NCI-H2227 treated with DMSO at 0.1 percent for 48 hours (cell line): ENCODE measurements around the gene HOXA13.

Source experiments
- DNase-seq: peaks from one replicate; lab custom pipeline; 2025; lab: John Stamatoyannopoulos, UW

HOXA13 gene

GRCh38 chr7:27192546-27193334 is 7.2 kb downstream of the HOXA13 start:
- DNase-seq = no peak

GRCh38 chr7:27191833-27192545 is 7.9 kb downstream of the HOXA13 start:
- DNase-seq = no peak

- no peak for DNase-seq
Observed at GRCh38 chr7:27191161-27191731, 8.6 kb downstream of the HOXA13 start.

GRCh38 chr7:27189997-27190748 is 9.7 kb downstream of the HOXA13 start:
- no peak for DNase-seq

- DNase-seq = no peak
Observed at GRCh38 chr7:27189295-27189996, 10.4 kb downstream of the HOXA13 start.

- no peak for DNase-seq
Observed at GRCh38 chr7:27188386-27189294, 11.3 kb downstream of the HOXA13 start.

- DNase-seq = no peak
Observed at GRCh38 chr7:27187475-27188385, 12.2 kb downstream of the HOXA13 start.

- DNase-seq = no peak
Observed at GRCh38 chr7:27186668-27187474, 13.0 kb downstream of the HOXA13 start.

GRCh38 chr7:27185854-27186667 is 13.8 kb downstream of the HOXA13 start:
- no peak for DNase-seq

GRCh38 chr7:27185013-27185853 is 14.7 kb downstream of the HOXA13 start, which contains the start of gene HOXA11:
Gene HOXA11 (minus strand): TSS chr7:27185232. CDS start chr7:27185144, 88 bp downstream.
- no peak for DNase-seq

- DNase-seq = no peak
Observed at GRCh38 chr7:27184337-27185012, 15.4 kb downstream of the HOXA13 start.

- no peak for DNase-seq
Observed at GRCh38 chr7:27183682-27184336, 16.1 kb downstream of the HOXA13 start.

GRCh38 chr7:27182861-27183681 is 16.8 kb downstream of the HOXA13 start:
- DNase-seq = no peak

- no peak for DNase-seq
Observed at GRCh38 chr7:27182285-27182841, 17.5 kb downstream of the HOXA13 start.
